GM21737 (cell line): ENCODE measurements around the gene FRG2C.
"Not testable (repeated sequence)": the region's sequence is repeated elsewhere in the genome, so short reads cannot be mapped to it uniquely, and the experiment has no call there.

Source experiments
- ATAC-seq: cut with Tn5 transposase; IDR thresholded peaks from one replicate; pipeline ENCODE4 v1.9.1; 2021; ENCODE audit warnings: mild to moderate bottlenecking, moderate library complexity; ENCODE audit not compliant: unreplicated experiment

FRG2C gene

GRCh38 chr3:75664028-75664427 is at the start of gene FRG2C:
TSS of gene FRG2C (plus strand) at chr3:75664328. CDS start at chr3:75664380, 52 bp downstream.
- ATAC-seq, result not testable (repeated sequence)

DNA sequence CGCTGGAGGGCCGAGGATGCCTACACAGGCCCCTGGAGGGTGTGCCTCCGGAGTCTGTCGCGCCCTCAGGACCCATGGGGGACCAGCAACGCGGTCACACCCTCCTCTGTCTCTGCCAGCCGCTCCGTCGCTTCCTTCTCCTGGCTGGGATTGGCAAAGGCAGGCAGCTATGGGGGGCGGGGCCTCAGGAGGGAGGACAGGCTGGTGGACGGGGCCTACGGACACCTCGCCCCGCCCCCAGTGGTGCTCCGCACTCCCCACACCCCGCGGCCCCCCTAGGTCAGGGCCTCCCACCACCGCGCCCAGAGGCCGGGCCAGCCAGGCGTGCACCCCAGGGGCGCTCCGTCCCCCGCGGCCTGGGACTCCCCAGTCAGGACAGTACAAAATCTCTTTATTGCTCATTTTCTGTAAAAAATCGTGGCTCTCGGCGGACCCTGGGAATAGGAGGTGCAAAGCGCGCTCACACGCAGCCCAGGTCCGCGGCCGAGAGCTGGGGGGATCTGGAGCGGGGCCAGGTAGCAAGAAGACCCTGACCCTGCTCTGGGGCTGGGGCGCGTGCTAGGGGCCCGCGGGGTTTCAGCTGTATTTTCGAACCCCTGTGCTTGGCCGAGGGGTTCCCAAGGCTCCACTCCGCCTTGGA is 45.3 kb upstream of the FRG2C start:
- ATAC-seq, result not testable (repeated sequence)

GRCh38 chr3:75619481-75620031 is 44.6 kb upstream of the FRG2C start:
- ATAC-seq, result not testable (repeated sequence)

DNA sequence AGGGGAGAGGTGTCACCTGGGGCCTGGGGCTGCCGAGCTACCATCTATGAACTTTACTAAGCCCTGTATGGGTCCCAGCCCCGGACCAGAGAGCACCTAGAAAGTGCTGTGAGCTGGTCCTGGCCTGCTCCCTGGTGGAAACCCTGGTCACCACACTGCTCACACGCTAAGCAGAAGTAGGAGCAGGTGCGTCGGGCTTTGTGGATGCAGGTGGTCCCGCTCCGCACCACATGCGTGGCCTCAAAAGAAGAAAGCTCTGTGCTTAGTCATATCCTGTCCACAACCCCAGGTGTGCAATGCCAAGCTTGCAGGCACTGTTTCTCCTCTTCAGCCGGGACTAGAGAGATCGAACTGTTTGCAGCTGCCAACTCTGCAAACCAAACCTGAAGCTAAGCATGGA is 42.4 kb upstream of the FRG2C start:
- ATAC-seq, result not testable (repeated sequence)

DNA sequence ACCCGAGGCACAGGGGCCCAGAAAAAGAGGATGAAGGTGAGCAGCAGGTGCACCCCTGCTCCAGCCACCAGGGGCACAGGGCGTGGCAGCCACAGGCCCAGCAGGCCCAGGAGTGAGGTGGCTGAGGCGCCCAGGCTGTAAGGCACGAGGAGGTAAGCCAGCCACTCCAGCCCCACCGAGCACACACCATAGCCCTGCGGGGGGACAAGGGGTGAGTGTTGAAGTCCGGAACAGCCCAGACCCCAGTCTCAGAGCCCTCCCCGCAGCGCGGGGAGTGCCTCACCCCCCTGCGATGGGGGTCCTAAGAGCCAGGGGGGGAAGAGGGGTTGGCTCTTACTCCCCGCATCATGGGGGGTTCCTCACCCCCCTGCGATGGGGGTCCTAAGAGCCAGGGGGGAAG is 40.5 kb upstream of the FRG2C start:
- ATAC-seq, result not testable (repeated sequence)

- ATAC-seq, result not testable (repeated sequence)
Measured at GRCh38 chr3:75630887-75631535, 33.1 kb upstream of the FRG2C start.

GRCh38 chr3:75631541-75631940 is 32.6 kb upstream of the FRG2C start:
- ATAC-seq, result no peak

GRCh38 chr3:75638947-75639346 is 25.2 kb upstream of the FRG2C start:
- ATAC-seq, result not testable (repeated sequence)

GRCh38 chr3:75641107-75641517 is 23.0 kb upstream of the FRG2C start:
- not testable (repeated sequence) for ATAC-seq

DNA sequence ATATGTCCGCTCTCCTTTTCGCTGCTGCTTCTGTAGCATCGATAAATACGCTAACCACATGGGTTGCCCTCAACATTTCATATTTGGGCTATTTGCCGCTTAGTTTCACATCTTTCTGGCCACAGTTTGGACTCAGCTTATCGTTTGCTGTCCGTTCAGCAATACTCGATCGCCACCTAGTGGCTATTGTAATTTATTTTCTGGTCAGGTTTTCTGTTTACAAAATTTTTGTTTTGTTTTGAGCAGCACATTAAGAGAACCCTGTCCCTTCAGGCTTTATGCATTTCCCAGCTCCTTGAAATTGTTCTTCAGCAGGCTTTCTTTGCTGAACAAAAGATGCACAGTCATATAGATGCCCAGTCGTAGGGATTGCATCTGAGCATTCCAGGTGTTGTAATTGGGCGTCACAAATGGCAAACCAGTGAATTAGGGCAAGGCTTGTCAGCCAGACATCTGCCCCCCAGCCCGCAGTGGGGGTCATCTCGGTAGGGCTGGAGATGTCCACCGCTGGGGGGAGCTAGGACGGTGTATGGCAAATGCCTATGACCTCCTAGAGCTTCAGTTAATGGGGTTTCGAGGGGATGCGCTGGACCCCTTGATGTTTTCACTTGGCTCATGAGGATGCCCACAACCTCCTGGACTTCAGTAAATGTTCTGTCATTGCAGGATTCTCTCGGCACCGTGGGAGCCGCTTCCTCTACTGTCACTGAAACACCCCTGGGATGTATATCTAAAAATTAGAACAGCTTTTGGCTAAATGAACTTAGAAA is 20.9 kb upstream of the FRG2C start:
- ATAC-seq, result not testable (repeated sequence)

DNA sequence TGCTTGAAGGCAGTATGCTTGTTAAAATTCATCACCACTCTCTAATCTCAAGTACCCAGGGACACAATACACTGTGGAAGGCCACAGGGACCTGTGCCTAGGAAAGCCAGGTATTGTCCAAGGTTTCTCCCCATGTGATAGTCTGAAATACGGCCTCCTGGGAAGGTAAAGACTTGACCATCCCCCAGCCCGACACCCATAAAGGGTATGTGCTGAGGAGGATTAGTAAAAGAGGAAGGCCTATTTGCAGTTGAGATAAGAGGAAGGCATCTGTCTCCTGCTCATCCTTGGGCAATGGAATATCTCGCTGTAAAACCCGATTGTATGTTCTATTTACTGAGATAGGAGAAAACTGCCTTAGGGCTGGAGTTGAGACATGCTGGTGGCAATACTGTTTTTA is 18.6 kb upstream of the FRG2C start:
- ATAC-seq, result not testable (repeated sequence)

GRCh38 chr3:75650191-75650590 is 13.9 kb upstream of the FRG2C start:
- ATAC-seq, result no peak

- not testable (repeated sequence) for ATAC-seq
Measured at GRCh38 chr3:75655101-75655904, 8.8 kb upstream of the FRG2C start.

- not testable (repeated sequence) for ATAC-seq
Measured at GRCh38 chr3:75655956-75656355, 8.2 kb upstream of the FRG2C start.

- not testable (repeated sequence) for ATAC-seq
Measured at GRCh38 chr3:75658411-75659107, 5.6 kb upstream of the FRG2C start.

GRCh38 chr3:75659108-75659433 is 5.1 kb upstream of the FRG2C start:
- not testable (repeated sequence) for ATAC-seq

- ATAC-seq, result not testable (repeated sequence)
Measured at GRCh38 chr3:75665626-75666025, 1.5 kb downstream of the FRG2C start.

GRCh38 chr3:75667757-75668701 is 3.9 kb downstream of the FRG2C start:
- ATAC-seq, result not testable (repeated sequence)

DNA sequence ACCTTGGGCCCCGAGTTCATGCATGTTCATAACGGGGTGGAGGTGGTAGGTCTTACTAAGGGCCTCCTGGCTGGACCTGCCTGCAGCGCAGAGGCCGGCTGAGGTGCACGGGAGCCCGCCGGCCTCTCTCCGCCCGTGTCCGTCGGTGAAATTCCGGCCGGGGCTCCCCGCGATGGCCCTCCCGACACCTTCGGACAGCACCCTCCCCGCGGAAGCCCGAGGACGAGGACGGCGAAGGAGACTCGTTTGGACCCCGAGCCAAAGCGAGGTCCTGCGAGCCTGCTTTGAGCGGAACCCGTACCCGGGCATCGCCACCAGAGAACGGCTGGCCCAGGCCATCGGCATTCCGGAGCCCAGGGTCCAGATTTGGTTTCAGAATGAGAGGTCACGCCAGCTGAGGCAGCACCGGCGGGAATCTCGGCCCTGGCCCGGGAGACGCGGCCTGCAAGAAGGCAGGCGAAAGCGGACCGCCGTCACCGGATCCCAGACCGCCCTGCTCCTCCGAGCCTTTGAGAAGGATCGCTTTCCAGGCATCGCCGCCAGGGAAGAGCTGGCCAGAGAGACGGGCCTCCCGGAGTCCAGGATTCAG is 4.7 kb downstream of the FRG2C start:
- ATAC-seq, result peak; percentile 51
